GM23248 (cell line): ENCODE data around the gene EFNB2.

Source experiments
- EZH2 ChIP-seq: fragments of 200-600 bp; sonication (generic); IDR thresholded peaks from 2 replicates; pipeline ENCODE4 v1.6.1; 2018; ENCODE audit warnings: antibody characterized with exemption, mild to moderate bottlenecking; ENCODE audit not compliant: insufficient read depth, poor library complexity, severe bottlenecking
- EZH2phosphoT487 ChIP-seq: fragments of 200-600 bp; sonication (generic); IDR thresholded peaks from 2 replicates; pipeline ENCODE4 v1.6.1; 2018; ENCODE audit warnings: antibody characterized with exemption, moderate library complexity, mild to moderate bottlenecking, low read depth; ENCODE audit not compliant: insufficient read depth

- TF ChIP-seq EZH2: no peak
- TF ChIP-seq EZH2phosphoT487: no peak
Observed at GRCh38 chr13:106569233-106570095, 34.0 kb upstream of the EFNB2 start.
